ENCODE data around the gene CHN1. TPM values are rescaled to one million over a fixed set of nuclear protein-coding genes. Genes with fewer than 3 reads are reported as not detected.

CHN1 gene
- total RNA-seq, 2 donors from 2014 or later: 2.2 to 2.8 TPM

GRCh38 chr2:174771631-174772471 is 233.3 kb downstream of the CHN1 start:
- Histone ChIP-seq H3K36me3 (no peaks in the 10 kb centered on the region), H3K9me3 (no peaks in the 10 kb centered on the region), H3K27ac (no peak overlapping the region), H3K9ac (ENCODE audit: low read depth in 2 of 2, low read length in 2 of 2) (no peak overlapping the region), H3K4me3 (no peak overlapping the region), H3K27me3 (no peaks in the 10 kb centered on the region), H3K4me1 (no peaks in the 10 kb centered on the region)
- DNase-seq: peak; percentile 61
- intact Hi-C loops (cut with DNase I): loop anchor here (2.0 kb wide), 1 partner anchor 213 kb away; no protein-coding TSS in a partner anchor
- TF ChIP-seq CTCF (IDR thresholded peaks at IDR 0.05): peak; percentile 64

GRCh38 chr2:174771136-174771535 is 234.0 kb downstream of the CHN1 start:
- no peaks in the 10 kb centered on the region for H3K27me3 ChIP-seq
- H3K4me3 ChIP-seq: no peak overlapping the region
- no peak overlapping the region for H3K27ac ChIP-seq
- no peak for DNase-seq
- TF ChIP-seq CTCF (IDR thresholded peaks at IDR 0.05): no peak
- H3K9me3 ChIP-seq: no peaks in the 10 kb centered on the region
- no peaks in the 10 kb centered on the region for H3K36me3 ChIP-seq
- H3K9ac ChIP-seq (ENCODE audit: low read depth in 2 of 2, low read length in 2 of 2): no peak overlapping the region
- H3K4me1 ChIP-seq: no peaks in the 10 kb centered on the region
- intact Hi-C loops (cut with DNase I): loop anchor here (2.0 kb wide), 1 partner anchor 214 kb away; no protein-coding TSS in a partner anchor

GRCh38 chr2:174768557-174768956 is 236.6 kb downstream of the CHN1 start:
- no peak for DNase-seq
- Histone ChIP-seq H3K9me3 (no peaks in the 10 kb centered on the region), H3K27me3 (no peaks in the 10 kb centered on the region), H3K4me3 (no peak overlapping the region), H3K9ac (ENCODE audit: low read depth in 2 of 2, low read length in 2 of 2) (no peak overlapping the region), H3K4me1 (no peaks in the 10 kb centered on the region), H3K27ac (no peak overlapping the region), H3K36me3 (no peaks in the 10 kb centered on the region)
- TF ChIP-seq CTCF (IDR thresholded peaks at IDR 0.05): no peak
- intact Hi-C loops (cut with DNase I): no loop called here

GRCh38 chr2:174766271-174766670 is 238.9 kb downstream of the CHN1 start:
- no peak for TF ChIP-seq CTCF (IDR thresholded peaks at IDR 0.05)
- Histone ChIP-seq H3K36me3 (no peaks in the 10 kb centered on the region), H3K9ac (ENCODE audit: low read depth in 2 of 2, low read length in 2 of 2) (no peak overlapping the region), H3K27me3 (no peaks in the 10 kb centered on the region), H3K4me3 (no peak overlapping the region), H3K4me1 (no peaks in the 10 kb centered on the region), H3K9me3 (no peaks in the 10 kb centered on the region), H3K27ac (no peak overlapping the region)
- intact Hi-C loops (cut with DNase I): no loop called here
- no peak for DNase-seq

- H3K36me3 ChIP-seq: no peaks in the 10 kb centered on the region
- no peaks in the 10 kb centered on the region for H3K27me3 ChIP-seq
- no peak for DNase-seq
- no peak overlapping the region for H3K27ac ChIP-seq
- H3K4me3 ChIP-seq: no peak overlapping the region
- intact Hi-C loops (cut with DNase I): no loop called here
- no peak overlapping the region for H3K9ac ChIP-seq (ENCODE audit: low read depth in 2 of 2, low read length in 2 of 2)
- H3K9me3 ChIP-seq: no peaks in the 10 kb centered on the region
- H3K4me1 ChIP-seq: no peaks in the 10 kb centered on the region
- TF ChIP-seq CTCF (IDR thresholded peaks at IDR 0.05): no peak
Measured at GRCh38 chr2:174765576-174765975, 239.6 kb downstream of the CHN1 start.

All from colonic mucosa (tissue), 4 donors.